H1 (cell line): ENCODE measurements around the gene DYNC1H1.

Experiments used
- CHD1 ChIP-seq: IDR thresholded peaks from 2 replicates; pipeline ENCODE4 v1.6.1; 2012; ENCODE audit warnings: low read depth, low read length, improper control_type of control experiment
- EZH2 ChIP-seq: fragments of 200-600 bp; sonication (generic); IDR thresholded peaks from 2 replicates; pipeline ENCODE4 v1.7.1; 2012; ENCODE audit warnings: low read depth, mild to moderate bottlenecking, moderate library complexity, low read length, inconsistent platforms; ENCODE audit not compliant: severe bottlenecking
- NANOG ChIP-seq: IDR thresholded peaks from 2 replicates; pipeline ENCODE4 v1.6.1; 2011; ENCODE audit warnings: low read length, low read depth, mild to moderate bottlenecking, inconsistent platforms; ENCODE audit not compliant: insufficient read depth, poor library complexity, severe bottlenecking
- POLR2AphosphoS5 ChIP-seq: IDR thresholded peaks from 2 replicates; pipeline ENCODE4 v1.6.1; 2011; ENCODE audit warnings: low read depth, low read length
- SP2 ChIP-seq: IDR thresholded peaks from 2 replicates; pipeline ENCODE4 v1.6.1; 2012; ENCODE audit warnings: mild to moderate bottlenecking, low read length, inconsistent platforms

GRCh38 chr14:102105369-102105768, 141.0 kb downstream of the DYNC1H1 start:
- TF ChIP-seq EZH2 (no peak), SP2 (no peak), NANOG (no peak), CHD1 (no peak), POLR2AphosphoS5 (no peak)
